K562 (cell line): Measurements from ENCODE around the gene TRERF1. TPM values are rescaled to one million over a fixed set of nuclear protein-coding genes. Genes with fewer than 3 reads are reported as not detected.

Source experiments
- CBFA2T2 ChIP-seq: fragments of 450-650 bp; conservative IDR thresholded peaks from 2 replicates; pipeline ENCODE4 v1.6.1; 2017; ENCODE audit warnings: mild to moderate bottlenecking
- CREM ChIP-seq: IDR thresholded peaks from 2 replicates; pipeline ENCODE4 v1.6.1; 2014; ENCODE audit warnings: antibody characterized with exemption, low read depth
- ELF1 ChIP-seq: fragments of 200-800 bp; sonication (Bioruptor generic); IDR thresholded peaks from 2 replicates; pipeline ENCODE4 v1.6.1; 2016; ENCODE audit warnings: missing genetic modification characterization, missing compliant biosample characterization
- HCFC1 ChIP-seq: IDR thresholded peaks from 2 replicates; pipeline ENCODE4 v1.6.1; 2012; ENCODE audit warnings: low read depth, low read length, improper control_type of control experiment
- SRF ChIP-seq, 2 experiments: fragments of 250-450, 450-650 bp in 1 of 2; sonication (Bioruptor Pico) in 1 of 2; sonication (generic) in 1 of 2; formaldehyde crosslinking; IDR thresholded peaks; 2 replicates each; pipeline versions ENCODE4 v1.5.0 to v1.5.1; 2020 to 2022; ENCODE audit warnings: mild to moderate bottlenecking in 1 of 2, missing genetic modification reagents in 1 of 2
- ZNF507 ChIP-seq: conservative IDR thresholded peaks from 2 replicates; pipeline ENCODE4 v1.6.1; 2017; ENCODE audit warnings: missing genetic modification characterization, missing compliant biosample characterization
- ZNF589 ChIP-seq: fragments of 200-800 bp; sonication (Bioruptor generic); IDR thresholded peaks from 2 replicates; pipeline ENCODE4 v1.6.1; 2016; ENCODE audit warnings: low read depth, missing genetic modification characterization, missing compliant biosample characterization
- polyA plus RNA-seq, 8 experiments: library from polyadenylated mRNA; depleted of rRNA in 4 of 8; stranded (reverse) in 5 of 8; unstranded in 3 of 8; fragments of >200 nt; fragmentation: Nextera tagmentation in 2 of 8; fragmentation: Illumina TruSeq in 1 of 8; extraction: Ambion mirVana in 2 of 8; extraction: Trizol in 1 of 8; gene quantifications; 2 replicates each; pipeline versions ENCODE4 v1.2.1 to v1.2.3, GENCODE V29; 2011 to 2014; ENCODE audit warnings: inconsistent platforms in 1 of 8, missing spikeins in 1 of 8
- total RNA-seq, 7 experiments: library from RNA; depleted of rRNA in 6 of 7; stranded (reverse); fragments of >200 nt in 6 of 7; fragmentation: Illumina TruSeq in 2 of 7; extraction: Trizol in 2 of 7; gene quantifications; 2 replicates each; pipeline versions ENCODE4 v1.2.1 to v1.2.3, GENCODE V29; 2011 to 2021; ENCODE audit warnings: low replicate concordance in 1 of 7
- TF ChIP-seq, protein P1 (sequence below), 2 experiments: fragments of 450-650 bp; formaldehyde crosslinking in 1 of 2; IDR thresholded peaks; 2 replicates each; pipeline versions ENCODE4 v1.4.0 to v1.6.1; 2014 to 2020; ENCODE audit warnings: mild to moderate bottlenecking in 2 of 2, borderline replicate concordance in 1 of 2, low read depth in 1 of 2
- TF ChIP-seq, protein P2 (sequence below): fragments of 450-650 bp; IDR thresholded peaks from 2 replicates; pipeline ENCODE4 v1.6.1; 2014; ENCODE audit warnings: low read depth, mild to moderate bottlenecking, moderate library complexity, borderline replicate concordance

TRERF1 gene
- total and polyA plus RNA-seq, 9 of the 15 experiments (the other 6 are each of a cell fraction or from before 2014, with no cell fraction given), result 0.04 to 0.20 (median 0.07) TPM; not detected in 3

DNA sequence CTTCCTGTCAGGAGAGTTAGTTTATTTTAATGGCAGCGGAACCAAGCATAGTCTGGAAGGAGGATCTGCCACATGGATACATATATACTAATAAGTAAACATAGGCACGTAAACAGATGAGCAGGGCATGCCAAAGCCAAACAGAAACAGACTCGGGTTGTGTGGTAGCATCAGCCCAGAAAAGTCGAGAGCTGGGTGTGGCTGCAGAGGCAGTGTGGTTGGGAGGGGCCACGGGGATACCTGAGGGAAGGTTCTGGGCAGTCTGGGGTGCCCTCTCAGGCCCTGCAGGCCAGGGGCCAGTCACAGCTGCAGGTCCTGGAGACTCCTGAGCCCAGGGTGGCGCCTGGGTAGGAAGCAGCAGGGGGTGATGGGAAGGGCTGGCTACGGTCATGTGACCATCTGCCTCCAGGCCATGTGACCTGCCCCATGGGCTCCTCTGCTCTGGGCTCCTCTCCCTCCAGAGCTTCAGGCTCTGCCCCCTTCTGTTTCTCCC, 191.3 kb downstream of the TRERF1 start (continued):
- peak; percentile 52 for TF ChIP-seq HCFC1
- TF ChIP-seq SRF (CRISPR knock-in tag; IDR thresholded peaks at IDR 0.05), result peak in 1 of 2 experiments; percentile 31; a peak in 1 of 4 replicates
- TF ChIP-seq CREM, result 0 out of 2 replicates have a peak, but pooled peaks have one; percentile 3
- peak; percentile 86 for TF ChIP-seq CBFA2T2
- peak; percentile 42; the same call in 1 of the 2 replicates for TF ChIP-seq ZNF589
- TF ChIP-seq ZNF507 (tag), result no peak
- TF ChIP-seq, protein P1, sequence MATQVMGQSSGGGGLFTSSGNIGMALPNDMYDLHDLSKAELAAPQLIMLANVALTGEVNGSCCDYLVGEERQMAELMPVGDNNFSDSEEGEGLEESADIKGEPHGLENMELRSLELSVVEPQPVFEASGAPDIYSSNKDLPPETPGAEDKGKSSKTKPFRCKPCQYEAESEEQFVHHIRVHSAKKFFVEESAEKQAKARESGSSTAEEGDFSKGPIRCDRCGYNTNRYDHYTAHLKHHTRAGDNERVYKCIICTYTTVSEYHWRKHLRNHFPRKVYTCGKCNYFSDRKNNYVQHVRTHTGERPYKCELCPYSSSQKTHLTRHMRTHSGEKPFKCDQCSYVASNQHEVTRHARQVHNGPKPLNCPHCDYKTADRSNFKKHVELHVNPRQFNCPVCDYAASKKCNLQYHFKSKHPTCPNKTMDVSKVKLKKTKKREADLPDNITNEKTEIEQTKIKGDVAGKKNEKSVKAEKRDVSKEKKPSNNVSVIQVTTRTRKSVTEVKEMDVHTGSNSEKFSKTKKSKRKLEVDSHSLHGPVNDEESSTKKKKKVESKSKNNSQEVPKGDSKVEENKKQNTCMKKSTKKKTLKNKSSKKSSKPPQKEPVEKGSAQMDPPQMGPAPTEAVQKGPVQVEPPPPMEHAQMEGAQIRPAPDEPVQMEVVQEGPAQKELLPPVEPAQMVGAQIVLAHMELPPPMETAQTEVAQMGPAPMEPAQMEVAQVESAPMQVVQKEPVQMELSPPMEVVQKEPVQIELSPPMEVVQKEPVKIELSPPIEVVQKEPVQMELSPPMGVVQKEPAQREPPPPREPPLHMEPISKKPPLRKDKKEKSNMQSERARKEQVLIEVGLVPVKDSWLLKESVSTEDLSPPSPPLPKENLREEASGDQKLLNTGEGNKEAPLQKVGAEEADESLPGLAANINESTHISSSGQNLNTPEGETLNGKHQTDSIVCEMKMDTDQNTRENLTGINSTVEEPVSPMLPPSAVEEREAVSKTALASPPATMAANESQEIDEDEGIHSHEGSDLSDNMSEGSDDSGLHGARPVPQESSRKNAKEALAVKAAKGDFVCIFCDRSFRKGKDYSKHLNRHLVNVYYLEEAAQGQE (IDR thresholded peaks at IDR 0.05; ENCODE audit: borderline replicate concordance), result peak; percentile 72
- TF ChIP-seq, protein P1 (CRISPR knock-in tag; IDR thresholded peaks at IDR 0.05; ENCODE audit: low read depth), result 0 out of 2 replicates have a peak, but pooled peaks have one; percentile 63
- TF ChIP-seq ELF1, result peak; percentile 36; the same call in 1 of the 2 replicates
- TF ChIP-seq, protein P2, sequence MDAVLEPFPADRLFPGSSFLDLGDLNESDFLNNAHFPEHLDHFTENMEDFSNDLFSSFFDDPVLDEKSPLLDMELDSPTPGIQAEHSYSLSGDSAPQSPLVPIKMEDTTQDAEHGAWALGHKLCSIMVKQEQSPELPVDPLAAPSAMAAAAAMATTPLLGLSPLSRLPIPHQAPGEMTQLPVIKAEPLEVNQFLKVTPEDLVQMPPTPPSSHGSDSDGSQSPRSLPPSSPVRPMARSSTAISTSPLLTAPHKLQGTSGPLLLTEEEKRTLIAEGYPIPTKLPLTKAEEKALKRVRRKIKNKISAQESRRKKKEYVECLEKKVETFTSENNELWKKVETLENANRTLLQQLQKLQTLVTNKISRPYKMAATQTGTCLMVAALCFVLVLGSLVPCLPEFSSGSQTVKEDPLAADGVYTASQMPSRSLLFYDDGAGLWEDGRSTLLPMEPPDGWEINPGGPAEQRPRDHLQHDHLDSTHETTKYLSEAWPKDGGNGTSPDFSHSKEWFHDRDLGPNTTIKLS, result no peak
